GM18868 (cell line): Measurements from ENCODE around the gene GALNT13.

Source experiments
- ATAC-seq: cut with Tn5 transposase; IDR thresholded peaks from one replicate; pipeline ENCODE4 v1.9.1; 2021; ENCODE audit warnings: mild to moderate bottlenecking, moderate library complexity; ENCODE audit not compliant: unreplicated experiment

Gene GALNT13

GRCh38 chr2:153940511-153940910 lies 68.8 kb downstream of the GALNT13 start:
- ATAC-seq, result no peak

DNA sequence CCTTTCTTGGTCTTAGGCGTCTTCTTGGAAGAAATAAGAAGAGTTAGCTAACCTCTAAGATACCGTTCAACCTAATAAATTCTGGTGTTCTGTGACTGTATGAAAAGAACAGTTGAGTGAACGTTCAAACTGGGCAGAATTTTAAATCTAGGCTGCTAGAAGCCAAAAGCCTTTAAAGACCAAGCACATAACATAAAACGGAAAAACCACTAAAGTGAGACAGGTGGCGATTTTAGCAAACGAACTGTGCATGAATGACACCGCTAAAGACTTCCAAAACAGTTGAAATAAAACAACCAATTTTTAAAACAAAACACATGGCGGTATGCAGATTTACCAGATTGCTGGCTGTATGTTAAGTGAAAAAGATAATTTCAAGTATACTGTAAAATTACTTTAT lies 73.1 kb downstream of the GALNT13 start:
- ATAC-seq, result no peak

GRCh38 chr2:153946036-153946435 lies 74.3 kb downstream of the GALNT13 start:
- ATAC-seq, result no peak

DNA sequence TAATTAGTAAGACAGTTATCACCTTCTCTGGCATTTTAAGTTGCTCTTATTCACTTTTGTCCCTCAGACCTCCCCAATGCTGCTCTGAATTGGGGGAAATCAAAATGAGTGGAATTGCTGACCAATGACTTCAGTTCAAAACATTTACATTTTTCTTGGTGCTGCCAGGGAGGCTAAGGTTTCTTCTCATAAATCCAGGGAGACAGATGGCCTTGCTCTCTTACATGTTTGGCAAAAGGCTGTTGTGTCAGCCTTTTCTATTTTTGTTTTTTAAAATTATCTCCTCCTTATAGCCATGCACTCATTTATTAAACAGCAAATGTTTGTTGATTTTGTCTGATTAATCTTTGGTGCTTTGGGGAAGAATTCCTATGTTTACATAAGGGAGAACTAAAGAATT lies 82.0 kb downstream of the GALNT13 start:
- ATAC-seq, result no peak

DNA sequence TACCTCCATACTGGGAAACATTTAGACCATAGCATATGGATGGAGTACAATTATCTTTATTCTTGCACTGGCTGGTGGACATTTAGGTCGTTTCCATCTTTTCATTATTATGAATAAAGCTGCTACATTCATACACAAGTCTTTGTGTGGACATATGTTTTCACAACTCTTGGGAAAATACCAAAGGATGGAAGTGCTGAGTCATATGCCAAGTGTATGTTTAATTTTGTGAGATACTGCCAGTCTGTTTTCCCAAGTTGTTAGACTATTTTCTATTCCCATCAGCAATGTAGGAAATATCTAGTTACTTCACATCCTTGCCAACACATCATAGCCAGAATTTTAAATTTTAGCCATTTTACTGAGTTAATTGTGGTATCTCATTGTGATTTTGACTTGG lies 91.5 kb downstream of the GALNT13 start:
- no peak for ATAC-seq

DNA sequence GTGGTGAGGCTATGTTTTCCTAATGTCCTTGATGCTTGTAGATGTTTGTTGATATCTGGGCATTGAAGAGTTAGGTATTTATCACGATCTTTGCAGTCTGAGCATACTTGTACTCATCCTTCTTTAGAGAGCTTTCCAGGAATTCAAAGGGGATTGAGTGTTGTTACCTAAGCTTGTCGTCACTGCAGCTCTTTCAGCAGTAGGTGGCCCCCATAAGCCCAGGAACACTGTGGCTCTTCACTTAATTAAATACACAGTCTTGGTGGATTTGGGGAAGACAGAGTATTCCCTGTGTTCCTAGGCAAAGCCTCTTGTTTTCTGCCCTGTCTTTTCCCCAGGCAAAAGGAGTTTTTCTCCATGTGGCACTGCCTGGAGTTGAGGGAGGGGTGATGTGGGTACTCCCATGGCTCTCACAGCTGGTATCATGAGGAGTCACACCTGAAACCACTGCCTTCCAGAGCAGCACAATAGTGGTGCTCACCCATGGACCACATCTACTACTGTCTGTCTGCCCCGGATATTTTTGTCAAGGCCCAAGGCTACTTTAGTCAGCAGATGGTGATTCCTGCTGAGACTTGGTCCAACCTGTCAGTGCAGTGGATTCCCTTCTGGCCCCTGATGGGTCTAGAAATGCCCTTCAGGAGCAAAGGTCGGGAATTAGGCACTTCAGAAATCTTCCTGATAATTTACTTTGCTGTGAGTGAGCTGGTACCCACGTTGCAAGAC lies 95.7 kb downstream of the GALNT13 start:
- no peak for ATAC-seq

DNA sequence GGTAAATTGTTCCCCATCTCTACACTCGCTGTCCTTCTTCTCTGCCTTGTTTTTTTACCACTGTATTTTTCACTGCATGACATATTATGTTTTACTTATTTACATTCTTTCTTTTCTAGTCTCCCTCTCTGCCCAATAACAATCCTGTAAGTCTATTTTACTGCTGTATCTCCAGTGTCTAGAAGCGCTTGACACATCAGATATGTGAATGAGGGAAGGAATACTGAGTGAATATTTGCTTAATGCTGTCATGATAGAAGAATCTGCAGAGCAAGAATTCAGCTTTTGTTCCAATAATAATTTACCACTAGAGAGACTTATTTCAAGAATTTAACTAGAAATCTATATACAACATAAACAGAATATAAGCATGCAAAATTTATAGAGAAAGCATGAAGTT lies 99.5 kb downstream of the GALNT13 start:
- ATAC-seq, result no peak

DNA sequence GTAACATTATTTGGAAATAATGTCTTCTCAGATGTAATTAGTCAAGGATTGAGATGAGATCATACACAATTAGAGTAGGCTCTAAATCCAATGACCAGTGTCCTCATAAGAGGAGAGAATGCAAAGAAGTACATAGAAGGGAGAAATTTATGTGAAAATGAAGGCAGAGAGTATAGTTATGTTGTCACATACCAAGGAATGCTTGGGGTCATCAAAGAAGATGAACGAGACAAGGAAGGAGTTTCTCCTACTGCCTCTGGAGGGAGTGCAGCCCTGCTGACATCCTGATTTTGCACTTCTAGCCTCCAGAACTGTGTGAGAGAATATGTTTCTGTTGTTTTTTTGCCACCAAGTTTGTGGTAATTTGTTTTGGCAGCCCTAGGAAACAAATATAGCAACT lies 100.1 kb downstream of the GALNT13 start:
- ATAC-seq, result no peak

- ATAC-seq, result no peak
Observed at GRCh38 chr2:153972412-153972811, 100.7 kb downstream of the GALNT13 start.

DNA sequence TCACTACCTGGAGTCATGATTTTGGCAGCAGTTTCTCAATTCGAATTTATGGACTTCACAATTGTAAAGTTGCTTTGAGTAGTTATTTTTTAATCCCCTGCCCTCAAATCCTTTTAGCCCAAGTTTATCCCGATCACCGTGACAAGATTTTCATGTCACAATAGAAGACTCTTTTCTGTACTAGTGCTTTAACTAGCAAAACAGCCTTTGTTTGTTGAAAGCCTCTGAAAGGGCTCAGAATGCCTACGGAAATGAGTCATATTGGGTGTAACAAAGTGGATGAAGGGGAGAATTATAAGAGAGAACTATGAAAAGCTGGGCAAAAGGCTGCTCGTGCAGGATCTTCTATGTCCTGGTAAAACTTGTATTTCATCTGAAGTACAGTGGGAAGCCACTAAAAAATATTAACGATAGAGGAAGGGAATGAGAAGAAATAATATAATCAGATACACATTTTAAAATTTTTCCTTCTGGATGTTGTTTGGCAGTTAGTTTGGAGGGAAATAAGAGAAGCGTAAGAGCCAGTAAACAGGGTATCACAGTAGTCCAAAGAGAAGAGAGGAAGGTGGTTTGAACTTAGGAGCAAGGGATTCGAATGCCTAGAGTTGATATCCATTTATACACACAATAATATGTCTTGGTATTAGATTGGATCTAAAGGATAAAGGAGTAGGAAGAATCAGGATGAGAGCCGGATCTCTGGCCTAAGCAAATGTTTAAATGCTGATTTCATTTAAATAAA lies 114.9 kb downstream of the GALNT13 start:
- ATAC-seq, result no peak

DNA sequence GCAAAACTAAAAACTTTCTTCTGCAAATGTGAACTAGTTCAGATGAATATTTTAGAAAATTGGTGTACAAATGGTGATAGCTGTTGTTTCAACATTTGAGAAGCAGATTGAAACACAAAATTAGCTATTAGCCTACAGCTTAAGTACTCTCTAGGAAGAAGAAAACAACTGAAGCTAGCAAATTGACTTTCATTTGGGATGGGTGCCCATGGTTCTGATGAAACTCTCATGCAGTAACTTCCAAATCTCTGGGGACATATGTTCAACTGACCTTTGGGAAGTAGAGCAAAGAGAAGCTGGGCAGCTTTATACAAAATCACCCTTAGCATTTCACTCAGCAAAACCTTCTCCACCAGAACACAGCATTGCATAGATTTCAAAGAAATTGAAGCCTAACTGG lies 119.0 kb downstream of the GALNT13 start:
- no peak for ATAC-seq

DNA sequence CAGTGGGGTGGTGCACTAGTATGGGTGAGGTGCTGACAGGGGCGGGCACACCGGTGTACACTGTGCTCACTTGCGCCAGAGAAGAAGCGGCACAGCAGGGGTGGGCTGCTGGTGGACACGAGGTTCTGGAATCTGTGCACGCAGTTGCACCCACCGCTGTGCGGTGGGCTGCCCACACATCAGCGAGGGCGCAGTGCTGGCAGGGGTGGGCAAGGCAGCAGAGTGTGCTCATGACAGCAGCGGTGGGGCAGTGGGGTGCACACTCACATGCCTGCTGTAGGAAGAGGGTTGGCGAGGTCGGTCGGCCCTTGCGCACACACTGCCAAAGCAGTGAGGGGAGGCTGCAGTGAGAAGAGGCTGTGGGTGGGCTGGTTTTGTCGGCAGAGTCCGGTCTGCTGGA lies 141.8 kb downstream of the GALNT13 start:
- ATAC-seq, result no peak

DNA sequence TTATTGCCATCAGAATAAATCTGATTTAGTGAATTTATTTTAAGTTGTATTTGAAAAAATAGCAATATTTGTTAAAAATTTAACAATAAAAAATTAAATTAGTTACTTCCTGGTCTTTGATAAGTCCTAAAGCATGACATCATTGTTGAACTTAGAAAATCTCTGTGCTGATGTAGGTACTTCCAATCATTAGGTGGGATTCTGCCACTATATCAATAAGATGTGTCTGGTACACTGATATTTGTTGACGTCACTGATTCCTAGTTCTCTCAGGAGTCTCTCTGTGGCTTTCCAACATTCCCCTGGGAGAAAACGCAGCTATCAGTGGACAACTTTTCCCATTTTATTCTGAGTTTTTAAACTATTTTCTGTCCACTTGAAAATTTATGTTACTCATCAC lies 143.5 kb downstream of the GALNT13 start:
- no peak for ATAC-seq

- ATAC-seq, result no peak
Observed at GRCh38 chr2:154029504-154029903, 157.8 kb downstream of the GALNT13 start.

- peak; percentile 93 for ATAC-seq
Observed at GRCh38 chr2:154032220-154032619, 160.5 kb downstream of the GALNT13 start.

- ATAC-seq, result no peak
Observed at GRCh38 chr2:154046493-154046892, 174.8 kb downstream of the GALNT13 start.

- no peak for ATAC-seq
Observed at GRCh38 chr2:154048905-154049304, 177.2 kb downstream of the GALNT13 start.

DNA sequence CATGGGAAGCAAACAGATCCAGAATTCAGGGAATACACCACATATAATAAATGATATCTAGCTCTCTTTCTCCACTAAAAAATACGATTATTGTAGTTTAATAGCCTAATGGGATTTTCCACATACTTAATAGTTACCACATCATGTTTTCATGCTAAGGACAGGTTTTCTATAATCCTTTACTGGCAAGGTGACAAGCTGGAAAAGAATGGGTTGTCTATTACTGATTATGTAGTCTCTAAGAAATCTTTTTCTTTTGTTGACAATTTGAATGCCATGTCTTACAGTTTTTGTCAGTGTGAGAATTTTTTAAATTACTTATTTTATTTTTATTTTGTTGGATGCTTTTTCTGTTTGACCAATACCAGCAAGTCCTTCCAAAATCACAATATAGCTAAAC lies 177.8 kb downstream of the GALNT13 start:
- ATAC-seq, result no peak

DNA sequence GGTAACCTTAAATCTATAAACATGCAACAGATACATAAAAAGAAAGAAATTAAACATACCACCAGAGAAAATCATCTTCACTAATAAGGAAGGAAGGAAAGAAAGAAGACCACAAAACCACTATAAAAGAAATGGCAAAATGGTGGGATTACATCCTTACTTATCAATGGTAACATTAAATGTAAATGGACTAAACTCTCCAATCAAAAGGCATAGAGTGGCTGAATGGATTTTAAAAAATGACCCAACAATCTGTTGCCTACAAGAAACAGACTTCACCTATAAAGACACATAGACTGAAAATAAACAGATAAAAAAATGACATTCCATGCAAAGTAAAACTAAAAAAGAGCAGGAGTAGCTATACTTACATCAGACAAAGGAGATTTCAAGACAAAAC lies 195.4 kb downstream of the GALNT13 start:
- no peak for ATAC-seq

GRCh38 chr2:154078926-154079325 lies 207.2 kb downstream of the GALNT13 start:
- ATAC-seq, result no peak

DNA sequence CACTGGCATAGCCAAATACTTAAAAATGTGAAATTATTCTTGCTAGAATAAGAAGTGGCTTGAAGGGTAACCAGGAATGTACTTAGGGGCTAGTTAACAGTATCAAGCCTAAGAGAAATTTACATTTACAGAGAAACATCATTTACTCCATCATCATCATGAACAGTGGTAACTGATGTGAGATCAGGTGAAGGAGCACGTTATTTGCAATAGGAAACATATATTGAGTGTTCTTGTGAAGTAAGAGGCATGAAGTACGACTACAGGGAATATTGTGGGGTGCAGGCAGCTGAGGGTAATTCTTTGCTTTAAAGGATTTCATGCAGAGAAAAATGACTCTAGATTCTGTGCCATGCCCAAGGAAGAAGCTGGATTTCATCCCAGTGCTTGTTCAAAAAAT lies 220.8 kb downstream of the GALNT13 start:
- ATAC-seq, result no peak

DNA sequence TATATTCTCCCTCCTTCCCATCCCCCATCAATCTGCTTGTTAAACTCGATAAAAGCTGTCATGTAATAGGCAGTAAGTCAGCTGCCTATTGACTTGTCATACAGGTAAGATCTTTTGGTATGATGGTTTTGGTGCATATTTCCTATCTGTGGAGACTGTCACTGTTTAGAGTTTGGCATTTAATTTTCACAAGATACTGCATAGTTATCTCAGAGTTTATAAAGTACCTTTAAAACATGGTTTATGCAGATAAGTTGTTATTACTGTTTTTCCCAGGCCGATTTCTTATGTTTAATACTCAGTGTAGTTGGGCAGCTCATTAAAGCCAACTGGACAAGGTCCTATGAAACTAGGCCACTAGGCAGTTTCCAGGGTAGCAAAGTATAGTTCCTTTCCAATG lies 222.1 kb downstream of the GALNT13 start:
- ATAC-seq, result no peak
